ENCODE measurements around the gene CALD1. TPM values are rescaled to one million over a fixed set of nuclear protein-coding genes. Genes with fewer than 3 reads are reported as not detected.
A peak's percentile ranks its signal among the peaks of the same experiment; 100 is the strongest.

The CALD1 gene
- total RNA-seq, 1 donor from 2014 or later: 352 TPM

DNA sequence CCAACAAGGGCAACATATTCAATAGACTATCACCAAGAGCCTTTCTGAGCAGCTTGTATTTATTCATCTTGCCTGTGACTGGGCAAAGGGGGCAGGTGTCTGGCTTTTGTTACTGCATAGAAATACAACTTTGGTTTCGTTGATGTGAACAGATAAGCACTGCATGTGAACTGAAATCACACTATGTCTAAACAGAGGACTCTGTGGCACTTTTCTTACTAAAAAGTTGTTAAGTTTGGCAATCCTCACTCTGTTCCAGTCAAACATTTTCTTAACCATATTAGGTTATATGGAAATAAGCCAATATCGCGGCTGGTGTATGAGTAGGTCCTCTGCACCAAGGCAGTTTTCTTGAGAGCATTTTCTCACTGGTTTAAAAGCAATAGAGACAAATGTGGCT is 48.5 kb downstream of the CALD1 start:
- TF ChIP-seq, protein P1, sequence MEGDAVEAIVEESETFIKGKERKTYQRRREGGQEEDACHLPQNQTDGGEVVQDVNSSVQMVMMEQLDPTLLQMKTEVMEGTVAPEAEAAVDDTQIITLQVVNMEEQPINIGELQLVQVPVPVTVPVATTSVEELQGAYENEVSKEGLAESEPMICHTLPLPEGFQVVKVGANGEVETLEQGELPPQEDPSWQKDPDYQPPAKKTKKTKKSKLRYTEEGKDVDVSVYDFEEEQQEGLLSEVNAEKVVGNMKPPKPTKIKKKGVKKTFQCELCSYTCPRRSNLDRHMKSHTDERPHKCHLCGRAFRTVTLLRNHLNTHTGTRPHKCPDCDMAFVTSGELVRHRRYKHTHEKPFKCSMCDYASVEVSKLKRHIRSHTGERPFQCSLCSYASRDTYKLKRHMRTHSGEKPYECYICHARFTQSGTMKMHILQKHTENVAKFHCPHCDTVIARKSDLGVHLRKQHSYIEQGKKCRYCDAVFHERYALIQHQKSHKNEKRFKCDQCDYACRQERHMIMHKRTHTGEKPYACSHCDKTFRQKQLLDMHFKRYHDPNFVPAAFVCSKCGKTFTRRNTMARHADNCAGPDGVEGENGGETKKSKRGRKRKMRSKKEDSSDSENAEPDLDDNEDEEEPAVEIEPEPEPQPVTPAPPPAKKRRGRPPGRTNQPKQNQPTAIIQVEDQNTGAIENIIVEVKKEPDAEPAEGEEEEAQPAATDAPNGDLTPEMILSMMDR (IDR thresholded peaks at IDR 0.05): no peak
- Histone ChIP-seq H3K4me3 (peak overlapping the region in 1 of 2 donors; percentile 14), H3K4me1 (peaks cover 12 to 79% of the 10 kb centered on the region in 2 donors), H3K27ac (peak overlapping the region; percentile 89), H3K9me3 (no peaks in the 10 kb centered on the region), H3K27me3 (no peaks in the 10 kb centered on the region), H3K36me3 (no peaks in the 10 kb centered on the region)
- DNase-seq (ENCODE audit: low spot score in 2 of 2): peak in 1 of 2 donors; percentile 77
- intact Hi-C loops (cut with DNase I): loop anchor here (2.0 to 5.0 kb wide), 2 partner anchors 45 to 136 kb away; no protein-coding TSS in a partner anchor

DNA sequence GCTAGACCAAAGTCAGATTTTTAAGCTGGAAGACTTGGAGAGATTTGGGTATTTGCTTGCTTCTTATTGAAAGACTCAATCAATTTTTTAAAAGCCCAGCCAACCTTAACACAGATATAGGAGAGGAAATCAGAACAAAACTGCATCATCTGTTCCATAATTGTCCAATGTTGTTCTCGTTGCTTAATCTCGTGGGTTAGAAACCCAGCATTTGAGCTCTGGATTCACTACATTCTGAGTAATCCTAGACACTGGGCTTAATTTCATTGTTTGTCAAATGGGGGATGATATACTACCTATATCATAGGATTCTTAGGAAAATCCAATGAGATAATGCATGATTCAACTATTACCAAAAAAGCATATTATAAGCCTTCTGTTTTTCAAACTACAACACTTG is 48.9 kb downstream of the CALD1 start:
- no peak for DNase-seq (ENCODE audit: low spot score in 2 of 2)
- no peaks in the 10 kb centered on the region for H3K9me3 ChIP-seq
- H3K4me3 ChIP-seq: peak overlapping the region in 1 of 2 donors; percentile 38
- H3K27ac ChIP-seq: peak overlapping the region; percentile 89
- intact Hi-C loops (cut with DNase I): loop anchor here (2.0 to 5.0 kb wide), 2 partner anchors 46 to 136 kb away; no protein-coding TSS in a partner anchor
- TF ChIP-seq, protein P1 (IDR thresholded peaks at IDR 0.05): no peak
- H3K4me1 ChIP-seq: peaks cover 16 to 78% of the 10 kb centered on the region in 2 donors
- H3K27me3 ChIP-seq: no peaks in the 10 kb centered on the region
- no peaks in the 10 kb centered on the region for H3K36me3 ChIP-seq

DNA sequence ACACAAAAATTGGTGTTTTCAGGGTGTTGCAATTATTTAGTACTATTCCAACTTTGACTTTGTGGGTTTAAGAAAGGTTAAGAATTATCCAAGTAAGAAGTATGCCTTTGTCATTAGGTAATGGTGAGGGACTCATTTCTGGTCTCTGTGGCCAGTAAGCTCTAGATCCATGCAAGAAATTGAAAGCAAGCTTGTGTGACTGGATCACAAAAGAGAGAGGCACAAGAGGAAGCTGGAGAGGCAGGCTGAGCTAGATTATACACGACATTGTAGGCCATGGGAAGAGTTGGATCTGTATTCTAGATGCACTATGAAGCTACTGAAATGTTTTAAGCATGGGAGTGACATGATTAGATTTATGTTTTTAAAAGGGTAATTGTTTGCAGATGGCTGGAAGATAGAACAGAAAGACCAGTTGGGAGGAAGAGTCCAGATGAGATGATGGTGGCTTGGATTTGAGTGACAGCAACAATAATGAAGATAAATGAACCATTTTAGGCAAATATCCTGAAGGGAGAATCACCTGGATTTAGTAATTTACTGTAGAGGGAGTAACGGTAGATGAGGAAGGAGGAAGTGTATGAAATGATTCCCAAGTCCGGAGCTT is 50.0 kb downstream of the CALD1 start:
- Histone ChIP-seq H3K4me1 (peaks cover 23 to 78% of the 10 kb centered on the region in 2 donors), H3K27ac (peak overlapping the region; percentile 89), H3K36me3 (no peaks in the 10 kb centered on the region), H3K9me3 (no peaks in the 10 kb centered on the region), H3K4me3 (no peak overlapping the region), H3K27me3 (no peaks in the 10 kb centered on the region)
- DNase-seq (ENCODE audit: low spot score in 2 of 2): no peak
- TF ChIP-seq, protein P1 (IDR thresholded peaks at IDR 0.05): no peak
- intact Hi-C loops (cut with DNase I): loop anchor here (2.0 to 5.0 kb wide), 2 partner anchors 47 to 137 kb away; no protein-coding TSS in a partner anchor

DNA sequence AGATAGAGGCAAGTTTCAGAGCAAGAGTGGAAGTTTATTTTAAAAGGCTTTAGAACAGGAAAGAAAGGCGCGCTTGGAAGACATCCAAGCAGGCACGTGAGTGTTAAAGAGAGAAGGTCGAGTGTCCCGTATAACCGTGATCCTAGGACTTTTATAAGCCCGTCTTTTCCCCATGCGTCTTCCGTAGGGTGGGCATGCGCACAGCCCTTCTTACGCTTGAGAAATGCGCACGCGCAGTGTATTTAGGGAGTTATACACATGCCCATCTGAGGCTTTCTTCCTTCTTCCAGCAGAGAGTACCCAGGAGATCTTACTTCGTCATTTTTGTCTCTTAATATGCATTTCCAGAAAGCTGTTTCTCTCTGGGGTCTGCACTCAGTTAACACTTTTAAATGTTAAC is 52.4 kb downstream of the CALD1 start:
- Histone ChIP-seq H3K36me3 (no peaks in the 10 kb centered on the region), H3K9me3 (no peaks in the 10 kb centered on the region), H3K4me3 (peak overlapping the region in 1 of 2 donors; percentile 54), H3K27me3 (no peaks in the 10 kb centered on the region), H3K27ac (peak overlapping the region; percentile 89), H3K4me1 (peaks cover 26 to 81% of the 10 kb centered on the region in 2 donors)
- peak in 1 of 2 donors; percentile 81 for DNase-seq (ENCODE audit: low spot score in 2 of 2)
- TF ChIP-seq, protein P1 (IDR thresholded peaks at IDR 0.05): no peak
- intact Hi-C loops (cut with DNase I): no loop called here

DNA sequence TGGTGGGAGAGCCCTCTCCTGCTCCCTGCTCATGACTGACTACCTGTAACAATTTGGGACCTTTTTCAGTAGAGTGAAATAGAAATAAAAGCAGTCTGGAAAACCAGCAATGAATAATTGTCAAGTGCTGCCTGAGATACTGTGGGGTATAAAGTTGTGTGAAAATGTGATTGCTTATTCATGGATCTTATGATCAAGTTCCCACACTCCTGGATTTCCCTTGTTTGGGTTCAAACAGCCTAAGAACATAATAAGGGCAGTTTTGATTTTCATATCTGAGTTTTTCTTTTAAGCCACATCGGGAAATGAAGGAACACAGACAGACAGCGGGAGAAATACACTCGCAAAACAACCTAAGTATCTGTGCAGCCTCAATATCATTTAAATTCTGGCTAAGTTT is 52.9 kb downstream of the CALD1 start:
- intact Hi-C loops (cut with DNase I): no loop called here
- H3K9me3 ChIP-seq: no peaks in the 10 kb centered on the region
- H3K4me3 ChIP-seq: peak overlapping the region in 1 of 2 donors; percentile 54
- peak overlapping the region; percentile 89 for H3K27ac ChIP-seq
- H3K36me3 ChIP-seq: no peaks in the 10 kb centered on the region
- H3K27me3 ChIP-seq: no peaks in the 10 kb centered on the region
- TF ChIP-seq, protein P1 (IDR thresholded peaks at IDR 0.05): no peak
- DNase-seq (ENCODE audit: low spot score in 2 of 2): no peak
- peaks cover 26 to 78% of the 10 kb centered on the region in 2 donors for H3K4me1 ChIP-seq
